ENCODE measurements around the gene ANXA8. TPM values are rescaled to one million over a fixed set of nuclear protein-coding genes. Genes with fewer than 3 reads are reported as not detected.
"Not testable (repeated sequence)": the region's sequence is repeated elsewhere in the genome, so short reads cannot be mapped to it uniquely, and the experiment has no call there.

ANXA8 gene
- total and polyA plus RNA-seq, 9 donors = 0.63 to 20.2 (median 1.6) TPM

DNA sequence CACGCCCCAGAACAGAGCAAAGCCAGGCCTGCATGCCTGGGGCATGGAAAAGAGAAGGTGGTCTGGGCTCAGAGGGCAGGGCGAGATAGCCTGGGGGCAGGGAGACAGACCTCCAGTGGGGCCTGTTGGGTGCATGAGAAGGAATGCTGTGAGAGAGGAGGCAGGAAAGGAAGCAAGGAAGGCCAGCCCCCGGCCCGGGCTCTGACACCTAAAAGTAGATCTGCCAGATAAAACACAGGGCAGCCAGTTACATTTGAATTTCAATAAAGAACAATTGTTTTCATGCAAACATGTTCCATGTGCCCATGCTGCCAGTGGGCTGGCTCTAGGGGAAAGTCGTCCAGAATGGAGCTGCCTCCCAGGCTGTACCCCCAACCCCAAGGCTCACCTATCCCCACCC is 5.8 kb downstream of the ANXA8 start:
- H3K36me3 ChIP-seq; intact Hi-C loops (cut with DNase I); H3K4me1 ChIP-seq (ENCODE audit: insufficient read depth); H3K9me3 ChIP-seq; DNase-seq; H3K27me3 ChIP-seq; H3K4me3 ChIP-seq; H3K27ac ChIP-seq: not testable (repeated sequence)
- 74 to 83% methylated on average over 3 to 4 of the region's 5 CpGs; no CpG with 5 or more reads in 1 of the 3 donors for WGBS, 3 donors

DNA sequence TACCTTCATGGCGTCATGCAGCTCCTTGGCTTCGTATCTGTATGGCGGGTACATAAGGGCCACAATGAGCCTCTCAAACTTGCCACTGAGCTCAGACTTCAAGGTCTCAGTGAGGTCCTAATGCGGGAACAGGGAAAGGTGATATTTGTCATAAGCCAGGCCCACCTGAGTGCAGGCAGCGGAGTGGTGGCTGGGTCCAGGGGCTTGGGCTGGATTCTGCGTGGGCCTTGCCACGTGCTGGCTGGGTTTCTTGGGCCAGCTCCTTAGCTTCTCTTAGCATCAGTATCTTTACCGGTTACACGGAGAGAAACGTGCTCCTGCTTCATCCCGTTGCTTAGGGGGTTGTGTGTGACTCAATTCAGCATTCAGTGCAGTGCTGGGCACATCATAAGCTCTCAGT is 6.8 kb downstream of the ANXA8 start:
- H3K27ac ChIP-seq; intact Hi-C loops (cut with DNase I); H3K27me3 ChIP-seq; H3K4me1 ChIP-seq (ENCODE audit: insufficient read depth); H3K36me3 ChIP-seq; H3K4me3 ChIP-seq; H3K9me3 ChIP-seq; DNase-seq: not testable (repeated sequence)
- WGBS, 3 donors = 90 to 93% methylated on average over 2 to 9 of the region's 11 CpGs; no CpG with 5 or more reads in 1 of the 3 donors

DNA sequence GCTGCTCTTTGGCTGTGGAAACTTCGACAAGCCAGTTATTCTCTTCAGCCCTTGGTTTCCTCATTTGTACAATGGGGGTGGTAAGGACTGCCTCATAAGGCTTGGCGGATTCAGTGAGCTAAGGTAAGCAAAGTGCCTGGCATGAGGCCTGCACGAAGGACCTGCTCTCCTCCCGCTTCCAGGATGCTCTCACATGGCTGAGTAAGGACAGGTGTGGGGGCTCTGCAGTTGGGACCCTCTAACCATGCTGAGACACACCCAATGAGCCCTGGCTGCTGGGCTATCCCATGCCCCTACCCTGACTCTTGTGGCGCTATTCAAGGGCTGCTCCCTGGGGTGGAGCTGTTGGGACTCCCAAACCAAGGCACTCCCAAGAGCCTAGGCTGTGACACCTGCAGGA is 8.8 kb downstream of the ANXA8 start:
- H3K36me3 ChIP-seq; H3K27ac ChIP-seq; intact Hi-C loops (cut with DNase I); DNase-seq; H3K27me3 ChIP-seq; H3K4me3 ChIP-seq; H3K9me3 ChIP-seq; H3K4me1 ChIP-seq (ENCODE audit: insufficient read depth): not testable (repeated sequence)
- WGBS, 3 donors = 75 to 100% (median 82%) methylated on average over 1 to 5 of the region's 5 CpGs

- H3K9me3 ChIP-seq; H3K4me3 ChIP-seq; H3K27ac ChIP-seq; H3K4me1 ChIP-seq (ENCODE audit: insufficient read depth); intact Hi-C loops (cut with DNase I); H3K36me3 ChIP-seq; H3K27me3 ChIP-seq; DNase-seq: not testable (repeated sequence)
- no CpG with 5 or more reads among the region's 7 CpGs for WGBS, 3 donors
These were observed 10.4 kb downstream of the ANXA8 start for GRCh38 chr10:47473516-47473915.

- H3K9me3 ChIP-seq; H3K4me3 ChIP-seq; H3K36me3 ChIP-seq; DNase-seq; intact Hi-C loops (cut with DNase I); H3K27me3 ChIP-seq; H3K4me1 ChIP-seq (ENCODE audit: insufficient read depth); H3K27ac ChIP-seq: not testable (repeated sequence)
- 91% methylated on average over 1 of the region's 3 CpGs; no CpG with 5 or more reads in 2 of the 3 donors for WGBS, 3 donors
These were observed 11.3 kb downstream of the ANXA8 start for GRCh38 chr10:47472647-47473046.

GRCh38 chr10:47472072-47472471 is 11.8 kb downstream of the ANXA8 start:
- WGBS, 3 donors = no CpG with 5 or more reads among the region's 5 CpGs
- intact Hi-C loops (cut with DNase I); H3K4me1 ChIP-seq (ENCODE audit: insufficient read depth); H3K27me3 ChIP-seq; H3K4me3 ChIP-seq; H3K27ac ChIP-seq; H3K9me3 ChIP-seq; DNase-seq; H3K36me3 ChIP-seq: not testable (repeated sequence)

- H3K9me3 ChIP-seq; intact Hi-C loops (cut with DNase I); H3K36me3 ChIP-seq; H3K27ac ChIP-seq; DNase-seq; H3K4me1 ChIP-seq (ENCODE audit: insufficient read depth); H3K27me3 ChIP-seq; H3K4me3 ChIP-seq: not testable (repeated sequence)
- 94 to 96% (median 95%) methylated on average over 13 to 15 of the region's 20 CpGs for WGBS, 3 donors
These were observed 15.0 kb downstream of the ANXA8 start for GRCh38 chr10:47468731-47469528.

DNA sequence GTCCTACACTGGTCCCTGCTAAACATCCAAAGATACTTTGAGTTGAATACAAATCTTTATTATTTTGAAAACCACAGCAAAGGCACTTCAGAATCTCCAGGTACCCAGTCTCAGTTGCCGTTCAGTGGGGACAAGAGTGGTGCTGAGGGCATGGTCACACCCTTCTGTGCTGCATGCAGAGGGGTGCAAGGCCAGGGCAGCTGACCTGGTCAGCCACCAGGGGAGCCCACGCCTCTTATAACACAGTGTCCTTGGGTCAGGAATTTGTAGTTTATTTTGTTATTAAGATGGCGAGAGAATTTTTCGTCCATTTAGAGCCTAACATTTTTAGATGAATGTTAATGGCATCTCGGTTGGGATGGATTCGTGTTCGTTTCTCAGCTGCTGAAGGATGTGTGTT is 16.0 kb downstream of the ANXA8 start:
- H3K4me3 ChIP-seq; H3K27ac ChIP-seq; H3K9me3 ChIP-seq; H3K36me3 ChIP-seq; intact Hi-C loops (cut with DNase I); H3K27me3 ChIP-seq; H3K4me1 ChIP-seq (ENCODE audit: insufficient read depth); DNase-seq: not testable (repeated sequence)
- WGBS, 3 donors = 33 to 77% (median 60%) methylated on average over 3 to 5 of the region's 7 CpGs

DNA sequence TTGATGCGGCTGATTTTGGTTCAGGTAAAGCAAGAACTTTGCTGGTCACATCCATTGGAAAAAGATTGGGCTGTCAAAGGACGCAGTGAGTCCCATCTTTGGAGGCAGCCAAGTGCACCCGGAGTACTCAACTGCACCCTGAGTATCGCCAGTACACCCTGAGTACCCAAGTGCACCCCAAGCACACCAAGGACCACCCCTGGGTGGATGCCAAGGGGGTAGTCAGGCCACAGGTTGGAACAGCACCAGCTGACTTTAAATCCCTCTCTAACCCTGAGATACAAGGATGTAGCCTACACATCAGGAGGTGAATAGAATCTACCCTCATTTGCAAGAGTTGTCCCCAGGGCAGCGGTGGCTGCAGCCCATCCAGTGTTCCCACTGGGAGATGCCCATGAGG is 16.5 kb downstream of the ANXA8 start:
- H3K27me3 ChIP-seq; H3K9me3 ChIP-seq; H3K4me3 ChIP-seq; intact Hi-C loops (cut with DNase I); H3K27ac ChIP-seq; H3K4me1 ChIP-seq (ENCODE audit: insufficient read depth); H3K36me3 ChIP-seq: not testable (repeated sequence)
- 75 to 97% (median 92%) methylated on average over 2 to 5 of the region's 5 CpGs for WGBS, 3 donors
- peak in 1 of 5 donors; percentile 13 for DNase-seq

GRCh38 chr10:47465216-47465917 is 18.5 kb downstream of the ANXA8 start:
- H3K27ac ChIP-seq; H3K4me3 ChIP-seq; H3K36me3 ChIP-seq; H3K9me3 ChIP-seq; intact Hi-C loops (cut with DNase I); H3K4me1 ChIP-seq (ENCODE audit: insufficient read depth); H3K27me3 ChIP-seq: not testable (repeated sequence)
- WGBS, 3 donors = 47 to 61% (median 51%) methylated on average over 14 of the region's 14 CpGs
- DNase-seq = peak in 1 of 5 donors; percentile 22

DNA sequence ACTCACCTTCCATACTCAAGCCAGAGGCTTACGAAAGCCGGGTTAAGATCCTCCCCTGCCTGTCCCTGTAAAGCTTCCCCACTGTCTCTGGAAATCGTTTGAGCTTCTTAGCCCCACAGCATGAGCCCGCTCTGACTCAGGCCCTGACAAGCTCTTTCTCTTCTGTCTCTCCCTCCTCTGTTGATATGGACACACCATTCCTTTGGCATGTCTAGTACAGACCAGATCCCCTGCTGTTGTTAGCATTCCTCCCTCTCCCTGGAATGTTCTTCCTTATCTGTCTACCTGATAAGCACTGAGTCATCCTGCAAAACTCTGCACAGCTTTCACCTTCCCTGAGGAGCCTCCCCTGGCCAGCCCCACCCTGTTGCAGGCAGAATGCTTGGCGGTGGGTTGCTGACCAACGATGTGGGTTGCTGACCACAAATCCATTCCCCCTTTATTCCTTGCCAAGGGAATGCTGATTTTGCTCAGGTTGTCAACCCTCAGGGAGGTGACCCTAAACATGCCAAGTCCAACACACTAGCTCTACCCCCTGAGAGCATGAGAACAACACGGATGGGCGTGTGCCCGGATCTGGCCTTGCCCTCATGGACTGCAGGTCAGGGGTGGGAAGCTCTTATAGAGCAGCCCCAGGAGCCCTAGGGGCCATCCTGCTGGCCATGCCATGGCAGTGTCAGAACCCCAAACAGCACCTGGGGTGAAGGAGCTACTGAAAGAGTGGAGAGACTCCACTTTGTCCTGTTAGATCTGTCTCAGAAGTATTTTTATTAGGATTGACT is 21.1 kb downstream of the ANXA8 start:
- H3K36me3 ChIP-seq; H3K27ac ChIP-seq; intact Hi-C loops (cut with DNase I); H3K27me3 ChIP-seq; H3K4me1 ChIP-seq (ENCODE audit: insufficient read depth); H3K4me3 ChIP-seq; H3K9me3 ChIP-seq: not testable (repeated sequence)
- DNase-seq = peak in 1 of 5 donors; percentile 2
- 58% methylated on average over 3 of the region's 9 CpGs; no CpG with 5 or more reads in 2 of the 3 donors for WGBS, 3 donors

Data from ovary (tissue), 9 donors.